OCI-LY7 (cell line): ENCODE data around the gene CSTPP1.

Experiments
- CTCF ChIP-seq: fragments of 200-600 bp; sonication (generic); conservative IDR thresholded peaks from 2 replicates; pipeline ENCODE4 v1.5.1; 2014; ENCODE audit warnings: mild to moderate bottlenecking, antibody characterized with exemption, low read length, moderate library complexity, mixed read lengths
- EZH2phosphoT487 ChIP-seq: fragments of 200-600 bp; sonication (generic); IDR thresholded peaks from 2 replicates; pipeline ENCODE4 v1.6.1; 2018; ENCODE audit warnings: low read depth, borderline replicate concordance, mild to moderate bottlenecking, mixed run types, antibody characterized with exemption, low read length, moderate library complexity, mixed read lengths

- no peak for TF ChIP-seq CTCF
- TF ChIP-seq EZH2phosphoT487 = no peak
These were observed 41.6 kb upstream of the CSTPP1 start for GRCh38 chr11:46894961-46895360.
